HG02970 (cell line): ENCODE measurements around the gene TBKBP1.
"Not testable (repeated sequence)": the region's sequence is repeated elsewhere in the genome, so short reads cannot be mapped to it uniquely, and the experiment has no call there.

Experiments used
- ATAC-seq: cut with Tn5 transposase; IDR thresholded peaks from one replicate; pipeline ENCODE4 v1.9.1; 2021; ENCODE audit warnings: mild to moderate bottlenecking, moderate library complexity, moderate number of reproducible peaks; ENCODE audit not compliant: unreplicated experiment, low FRiP score

TBKBP1 gene

GRCh38 chr17:47728214-47728877 is 34.4 kb downstream of the TBKBP1 start:
- ATAC-seq = no peak

- ATAC-seq = no peak
These were observed 35.5 kb downstream of the TBKBP1 start for GRCh38 chr17:47729476-47729875.

- no peak for ATAC-seq
These were observed 36.7 kb downstream of the TBKBP1 start for GRCh38 chr17:47730681-47731080.

GRCh38 chr17:47731396-47731795 is 37.4 kb downstream of the TBKBP1 start:
- no peak for ATAC-seq

- no peak for ATAC-seq
These were observed 38.6 kb downstream of the TBKBP1 start for GRCh38 chr17:47732399-47733046.

DNA sequence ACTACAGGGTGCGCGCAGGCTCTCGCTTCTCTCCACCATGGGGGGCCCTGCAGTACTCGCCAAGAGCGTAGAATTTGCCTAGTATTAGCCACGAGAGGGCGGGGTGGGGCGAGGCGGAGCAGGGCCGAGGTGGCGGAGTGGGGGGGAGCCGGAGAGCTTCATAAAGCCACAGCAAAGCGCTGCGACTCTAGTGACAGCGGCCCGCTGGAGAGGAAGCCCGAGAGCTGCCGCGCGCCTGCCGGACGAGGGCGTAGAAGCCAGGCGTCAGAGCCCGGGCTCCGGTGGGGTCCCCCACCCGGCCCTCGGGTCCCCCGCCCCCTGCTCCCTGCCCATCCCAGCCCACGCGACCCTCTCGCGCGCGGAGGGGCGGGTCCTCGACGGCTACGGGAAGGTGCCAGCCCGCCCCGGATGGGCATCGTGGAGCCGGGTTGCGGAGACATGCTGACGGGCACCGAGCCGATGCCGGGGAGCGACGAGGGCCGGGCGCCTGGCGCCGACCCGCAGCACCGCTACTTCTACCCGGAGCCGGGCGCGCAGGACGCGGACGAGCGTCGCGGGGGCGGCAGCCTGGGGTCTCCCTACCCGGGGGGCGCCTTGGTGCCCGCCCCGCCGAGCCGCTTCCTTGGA is 39.2 kb downstream of the TBKBP1 start, which contains the start of gene TBX21:
TSS of gene TBX21 (plus strand) at position 190 of the 627 bp plus-strand sequence. CDS start at position 409, 219 bp downstream.
- peak; percentile 47 for ATAC-seq

DNA sequence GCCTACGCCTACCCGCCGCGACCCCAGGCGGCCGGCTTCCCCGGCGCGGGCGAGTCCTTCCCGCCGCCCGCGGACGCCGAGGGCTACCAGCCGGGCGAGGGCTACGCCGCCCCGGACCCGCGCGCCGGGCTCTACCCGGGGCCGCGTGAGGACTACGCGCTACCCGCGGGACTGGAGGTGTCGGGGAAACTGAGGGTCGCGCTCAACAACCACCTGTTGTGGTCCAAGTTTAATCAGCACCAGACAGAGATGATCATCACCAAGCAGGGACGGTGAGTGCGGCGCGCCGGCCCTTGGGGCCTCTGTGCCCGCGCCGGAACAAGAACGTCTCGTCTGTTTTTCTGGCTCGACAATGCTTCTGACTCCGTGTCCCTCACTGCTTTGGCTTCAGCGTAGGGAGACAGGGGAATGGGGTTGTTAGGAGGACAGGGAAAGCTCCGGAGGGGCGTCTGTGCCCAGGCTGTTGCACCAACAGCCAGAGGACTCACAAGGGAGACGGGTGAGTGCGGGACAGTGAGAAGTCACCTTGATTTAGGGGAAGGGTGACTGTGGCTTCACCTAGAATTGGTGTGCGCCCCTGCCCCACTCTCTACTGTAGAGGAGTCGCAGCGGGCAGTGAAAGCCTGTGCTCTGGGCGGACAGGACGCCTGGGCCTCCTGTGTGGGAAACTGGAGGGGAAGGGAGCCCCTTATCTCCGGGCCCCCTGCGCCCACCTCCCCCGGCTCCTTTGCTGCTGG is 39.9 kb downstream of the TBKBP1 start:
- peak; percentile 20 for ATAC-seq

- ATAC-seq = no peak
These were observed 41.1 kb downstream of the TBKBP1 start for GRCh38 chr17:47735139-47735464.

GRCh38 chr17:47735536-47736011 is 41.6 kb downstream of the TBKBP1 start:
- ATAC-seq = no peak

- no peak for ATAC-seq
These were observed 42.8 kb downstream of the TBKBP1 start for GRCh38 chr17:47736501-47737495.

DNA sequence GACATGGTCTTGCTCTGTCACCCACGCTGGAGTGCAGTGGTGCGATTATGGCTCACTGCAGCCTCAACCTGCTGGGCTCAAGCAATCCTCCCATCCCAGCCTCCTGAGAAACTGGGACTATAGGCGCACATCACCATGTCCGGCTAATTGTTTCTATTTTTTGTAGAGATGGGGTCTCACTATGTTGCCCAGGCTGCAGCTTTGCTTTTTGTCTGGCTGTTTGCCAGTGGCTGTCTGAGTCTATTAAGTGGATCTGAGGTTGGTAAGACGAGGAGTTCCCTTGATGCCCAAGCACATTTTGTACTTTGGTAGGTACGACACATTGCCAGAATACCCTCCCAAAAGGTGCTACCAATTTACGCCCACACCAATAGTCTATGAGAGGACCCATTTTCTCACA is 44.2 kb downstream of the TBKBP1 start:
- ATAC-seq = no peak

DNA sequence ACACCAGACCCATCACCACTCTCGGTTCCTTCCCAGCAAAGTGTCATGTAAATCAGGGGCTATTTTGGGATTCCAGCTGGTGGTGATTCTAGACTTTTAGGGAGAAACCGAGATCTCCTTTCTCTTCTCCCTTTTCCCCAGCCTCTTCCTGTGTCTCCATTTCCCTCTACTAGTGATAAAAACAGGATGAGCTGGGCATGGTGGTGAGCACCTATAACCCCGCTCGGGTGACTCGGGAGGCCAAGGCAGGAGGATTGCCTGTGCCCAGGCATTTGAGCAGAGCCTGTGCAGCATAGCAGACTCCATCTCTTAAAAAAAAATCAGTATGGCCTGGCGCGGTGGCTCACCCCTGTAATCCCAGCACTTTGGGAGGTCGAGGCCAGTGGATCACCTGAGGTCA is 45.2 kb downstream of the TBKBP1 start:
- ATAC-seq = no peak

GRCh38 chr17:47739945-47740344 is 46.0 kb downstream of the TBKBP1 start:
- ATAC-seq = not testable (repeated sequence)

DNA sequence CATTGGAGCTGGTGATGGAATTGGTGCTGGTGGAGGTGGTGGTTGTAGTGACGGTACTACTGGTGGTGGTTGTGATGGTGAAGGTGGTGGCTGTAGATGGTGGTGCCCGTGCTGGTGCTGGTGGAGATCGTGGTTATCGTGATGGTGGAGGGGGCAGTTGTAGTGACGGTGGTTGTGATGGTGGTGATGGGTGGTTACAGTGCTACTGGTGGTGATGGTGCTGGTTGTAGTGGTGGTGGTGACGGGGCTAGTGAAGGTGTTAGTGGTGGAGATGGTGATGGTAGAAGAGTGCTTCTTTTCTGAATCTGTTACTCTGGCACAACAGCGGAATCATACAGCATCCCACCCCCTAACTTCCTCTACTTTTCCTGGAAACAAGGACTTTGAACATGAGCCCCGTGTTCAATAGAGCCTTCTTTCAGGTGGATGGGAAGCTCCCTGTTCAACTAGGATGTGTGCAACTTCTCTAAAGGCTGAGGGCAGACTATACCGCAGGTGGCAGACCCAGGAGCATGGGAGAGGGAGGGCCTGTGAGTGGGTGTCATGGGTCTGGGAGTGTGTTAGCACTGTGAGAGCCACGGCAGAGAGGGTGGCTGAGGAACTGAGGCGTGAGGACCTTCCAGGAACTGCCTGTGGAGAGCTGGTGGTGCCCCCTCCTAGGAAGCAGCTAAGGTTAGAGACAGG is 47.3 kb downstream of the TBKBP1 start:
- no peak for ATAC-seq

DNA sequence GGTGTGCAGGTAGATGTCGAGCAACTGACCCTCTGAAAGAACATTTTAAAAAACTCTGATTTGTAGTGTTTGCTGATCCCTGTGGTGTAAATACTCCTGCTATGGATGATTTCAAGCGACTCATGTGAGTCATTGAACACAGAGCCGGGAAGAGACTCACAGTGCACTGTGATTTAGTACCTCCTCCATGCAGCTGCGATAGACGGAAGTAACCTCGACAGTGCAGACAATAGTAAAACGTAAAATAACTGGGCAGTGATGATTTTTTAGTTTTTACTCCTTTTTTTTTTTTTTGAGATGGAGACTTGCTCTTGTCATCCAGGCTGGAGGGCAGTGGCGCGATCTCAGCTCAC is 47.8 kb downstream of the TBKBP1 start:
- no peak for ATAC-seq

DNA sequence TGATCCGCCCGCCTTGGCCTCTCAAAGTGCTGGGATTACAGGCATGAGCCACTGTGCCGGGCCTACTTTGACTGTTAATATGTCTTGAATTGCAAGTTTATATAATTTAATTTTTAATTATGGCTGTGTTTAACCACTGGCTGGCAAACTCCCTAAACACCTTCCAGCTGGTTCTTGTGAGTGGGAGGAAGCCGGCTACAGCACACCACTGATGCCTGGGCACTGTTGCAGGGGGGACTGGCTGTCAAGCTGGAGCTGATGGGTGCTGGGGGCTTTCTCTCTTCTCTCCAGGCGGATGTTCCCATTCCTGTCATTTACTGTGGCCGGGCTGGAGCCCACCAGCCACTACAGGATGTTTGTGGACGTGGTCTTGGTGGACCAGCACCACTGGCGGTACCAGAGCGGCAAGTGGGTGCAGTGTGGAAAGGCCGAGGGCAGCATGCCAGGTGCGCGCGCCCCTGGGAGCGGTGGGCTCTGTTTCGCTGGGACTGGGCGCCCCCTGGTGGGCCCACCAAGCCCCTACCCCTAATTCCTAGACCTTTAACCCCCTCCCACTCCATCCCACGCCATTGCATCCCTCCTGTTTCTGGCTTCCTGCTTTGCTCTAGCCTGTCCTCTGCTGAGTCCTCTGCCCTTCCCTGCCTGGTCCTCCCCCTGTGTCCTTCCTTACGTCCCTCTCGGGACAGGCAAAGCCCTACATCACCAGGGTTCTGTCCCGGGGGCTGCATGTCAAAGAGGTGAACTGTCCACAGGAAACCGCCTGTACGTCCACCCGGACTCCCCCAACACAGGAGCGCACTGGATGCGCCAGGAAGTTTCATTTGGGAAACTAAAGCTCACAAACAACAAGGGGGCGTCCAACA is 48.6 kb downstream of the TBKBP1 start:
- no peak for ATAC-seq

DNA sequence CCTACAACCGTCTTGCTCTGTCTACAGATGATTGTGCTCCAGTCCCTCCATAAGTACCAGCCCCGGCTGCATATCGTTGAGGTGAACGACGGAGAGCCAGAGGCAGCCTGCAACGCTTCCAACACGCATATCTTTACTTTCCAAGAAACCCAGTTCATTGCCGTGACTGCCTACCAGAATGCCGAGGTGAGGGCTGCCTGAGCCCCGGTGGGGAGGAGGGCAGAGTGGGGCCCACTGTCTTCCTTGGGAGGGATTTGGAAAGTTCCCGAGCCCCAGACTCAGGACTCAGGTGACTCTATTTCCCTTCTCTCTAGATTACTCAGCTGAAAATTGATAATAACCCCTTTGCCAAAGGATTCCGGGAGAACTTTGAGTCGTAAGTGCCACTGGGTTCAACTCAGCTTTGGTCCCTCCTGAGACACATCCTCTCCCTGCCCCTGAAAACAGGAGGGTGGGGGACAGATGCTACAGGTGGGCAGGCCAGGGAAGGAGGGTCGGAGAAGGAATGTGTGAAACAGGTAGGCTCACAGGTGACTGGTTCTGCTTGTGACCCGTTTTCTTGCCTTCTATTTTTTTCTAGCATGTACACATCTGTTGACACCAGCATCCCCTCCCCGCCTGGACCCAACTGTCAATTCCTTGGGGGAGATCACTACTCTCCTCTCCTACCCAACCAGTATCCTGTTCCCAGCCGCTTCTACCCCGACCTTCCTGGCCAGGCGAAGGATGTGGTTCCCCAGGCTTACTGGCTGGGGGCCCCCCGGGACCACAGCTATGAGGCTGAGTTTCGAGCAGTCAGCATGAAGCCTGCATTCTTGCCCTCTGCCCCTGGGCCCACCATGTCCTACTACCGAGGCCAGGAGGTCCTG is 50.4 kb downstream of the TBKBP1 start:
- ATAC-seq = no peak

DNA sequence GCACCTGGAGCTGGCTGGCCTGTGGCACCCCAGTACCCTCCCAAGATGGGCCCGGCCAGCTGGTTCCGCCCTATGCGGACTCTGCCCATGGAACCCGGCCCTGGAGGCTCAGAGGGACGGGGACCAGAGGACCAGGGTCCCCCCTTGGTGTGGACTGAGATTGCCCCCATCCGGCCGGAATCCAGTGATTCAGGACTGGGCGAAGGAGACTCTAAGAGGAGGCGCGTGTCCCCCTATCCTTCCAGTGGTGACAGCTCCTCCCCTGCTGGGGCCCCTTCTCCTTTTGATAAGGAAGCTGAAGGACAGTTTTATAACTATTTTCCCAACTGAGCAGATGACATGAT is 51.0 kb downstream of the TBKBP1 start:
- no peak for ATAC-seq
